CD4-positive, alpha-beta T cell (primary cell): Measurements from ENCODE around the gene PLAC1. TPM values are rescaled to one million over a fixed set of nuclear protein-coding genes. Genes with fewer than 3 reads are reported as not detected.

ENCODE experiments used
- ATAC-seq: fragments of 200-7000 bp; cut with Tn5 transposase; one replicate; pipeline ENCODE4 v1.10.0; 2022; ENCODE audit warnings: mild to moderate bottlenecking; ENCODE audit not compliant: poor library complexity
- CTCF ChIA-PET: fragments of 350-600 bp; sonication (Branson Sonifier 250); formaldehyde crosslinking; loops from one replicate; lab custom pipeline; 2021; ENCODE audit warnings: antibody characterized with exemption, inconsistent platforms; lab: Charles Lee
- POLR2A ChIA-PET: fragments of 350-600 bp; sonication (Branson Sonifier 250); formaldehyde crosslinking; loops from one replicate; lab custom pipeline; 2021; ENCODE audit warnings: antibody characterized with exemption, inconsistent platforms; lab: Charles Lee
- DNase-seq, 14 experiments: peaks; one replicate each; pipeline ENCODE4 v3.0.0-alpha.2; 2013 to 2020; ENCODE audit warnings: mixed read lengths in 2 of 14
- H3K27ac ChIP-seq, 2 donors: one replicate each; pipeline versions ENCODE4 v1.5.1 to v1.7.0; 2013; ENCODE audit warnings: low read length in 2 of 2, low read depth in 1 of 2, mild to moderate bottlenecking in 1 of 2
- H3K27me3 ChIP-seq, 2 experiments: 1 replicate in 1 of 2; 2 replicates in 1 of 2; pipeline versions ENCODE4 v1.6.1 to v1.7.0; 2013; ENCODE audit warnings: low read length in 2 of 2, control low read depth in 1 of 2, mild to moderate bottlenecking in 1 of 2, moderate library complexity in 1 of 2; ENCODE audit not compliant: insufficient read depth in 2 of 2, control insufficient read depth in 1 of 2
- H3K36me3 ChIP-seq: one replicate; pipeline ENCODE4 v1.6.1; 2013; ENCODE audit warnings: low read length, control low read depth; ENCODE audit not compliant: insufficient read depth
- H3K4me1 ChIP-seq: one replicate; pipeline ENCODE4 v1.6.1; 2013; ENCODE audit warnings: low read length, control low read depth; ENCODE audit not compliant: insufficient read depth
- H3K4me3 ChIP-seq: one replicate; pipeline ENCODE4 v1.5.1; 2013; ENCODE audit warnings: mild to moderate bottlenecking, low read length, moderate library complexity
- H3K9me3 ChIP-seq, 2 experiments: 1 replicate in 1 of 2; 2 replicates in 1 of 2; pipeline versions ENCODE4 v1.6.1 to v1.7.0; 2013; ENCODE audit warnings: low read length in 2 of 2, mild to moderate bottlenecking in 2 of 2, control low read depth in 1 of 2, moderate library complexity in 1 of 2; ENCODE audit not compliant: control insufficient read depth in 1 of 2, insufficient read depth in 1 of 2
- H3K27ac Mint-ChIP-seq: one replicate; pipeline ENCODE4 v1.8.0; 2020; ENCODE audit warnings: mixed read lengths
- H3K27me3 Mint-ChIP-seq: one replicate; pipeline ENCODE4 v1.8.0; 2021; ENCODE audit warnings: mixed read lengths
- H3K36me3 Mint-ChIP-seq: one replicate; pipeline ENCODE4 v1.8.0; 2021; ENCODE audit warnings: low read depth, mixed read lengths
- H3K4me1 Mint-ChIP-seq: one replicate; pipeline ENCODE4 v1.8.0; 2021; ENCODE audit warnings: low read depth, mixed read lengths
- H3K4me3 Mint-ChIP-seq: one replicate; pipeline ENCODE4 v1.8.0; 2020; ENCODE audit warnings: mild to moderate bottlenecking, mixed read lengths
- H3K9me3 Mint-ChIP-seq: one replicate; pipeline ENCODE4 v1.8.0; 2020; ENCODE audit warnings: mixed read lengths
- CTCF ChIP-seq: fragments of 200-600 bp; IDR thresholded peaks from one replicate; pipeline ENCODE4 v1.8.0; 2022; ENCODE audit warnings: antibody characterized with exemption, mild to moderate bottlenecking
- intact Hi-C, 2 experiments: fragments of 100-400 bp; cut with DNase I in 1 of 2; cut with micrococcal nuclease in 1 of 2; formaldehyde crosslinking; loops; one replicate each; pipeline versions ENCODE4 v1.15.1 to v1.9.0; 2023 to 2025; cut with DNase I, micrococcal nuclease
- total RNA-seq, 174 experiments: library from RNA in 2 of 174; stranded (reverse) in 2 of 174; gene quantifications; one replicate each; pipeline ENCODE4 v1.2.3 and lab custom pipeline; 2021 to 2026

The PLAC1 gene
- total RNA-seq, 2 experiments from 2014 or later: not detected

DNA sequence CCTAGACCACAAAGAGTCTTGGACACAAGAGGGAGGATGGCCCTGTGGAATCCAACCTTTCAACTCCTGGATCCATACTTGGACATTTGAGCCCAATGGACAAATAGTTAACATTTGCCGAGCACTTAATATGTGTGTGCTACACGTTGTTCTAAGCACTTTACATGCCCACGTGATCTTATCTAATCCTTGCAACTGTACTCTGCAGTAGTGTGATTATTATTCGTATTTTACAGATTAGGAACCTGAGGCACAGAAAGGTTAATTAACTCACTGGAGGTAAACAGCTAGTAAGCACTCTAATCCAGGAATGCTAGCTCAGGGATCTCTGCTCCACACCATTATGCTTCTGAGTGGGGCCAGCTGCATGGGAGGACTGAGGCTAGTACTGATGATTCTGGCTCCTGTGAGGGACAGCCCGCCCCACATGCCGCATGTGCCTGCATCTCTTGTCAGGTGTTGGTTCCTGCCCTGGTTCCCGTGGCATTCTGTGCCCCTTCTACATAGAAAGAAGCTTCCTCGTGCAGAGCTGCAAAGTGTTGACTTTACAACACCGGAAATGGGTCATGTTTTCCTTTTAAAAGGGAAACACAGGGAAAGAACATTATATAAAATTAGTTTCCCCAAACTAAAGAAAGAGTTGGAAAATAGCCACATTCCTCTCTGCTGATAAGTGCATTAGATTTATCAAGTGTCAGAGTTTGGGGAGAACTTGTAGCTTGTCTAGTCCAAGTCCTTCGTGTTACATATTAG is 34.8 kb downstream of the PLAC1 start:
- TF ChIP-seq CTCF: no peak
- Histone ChIP-seq H3K4me3 (no peak overlapping the region), H3K9me3 (no peaks in the 10 kb centered on the region), H3K36me3 (no peaks in the 10 kb centered on the region), H3K4me1 (no peaks in the 10 kb centered on the region), H3K27me3 (no peaks in the 10 kb centered on the region), H3K27ac (no peak overlapping the region)
- H3K9me3 Mint-ChIP-seq: no peaks in the 10 kb centered on the region
- intact Hi-C loops: no loop called here
- peaks cover 6% of the 10 kb centered on the region for H3K27me3 Mint-ChIP-seq
- H3K4me3 Mint-ChIP-seq: no peak overlapping the region
- no peaks in the 10 kb centered on the region for H3K4me1 Mint-ChIP-seq
- CTCF ChIA-PET: no interaction called here
- ATAC-seq: no peak
- H3K27ac Mint-ChIP-seq: no peak overlapping the region
- DNase-seq: no peak
- H3K36me3 Mint-ChIP-seq: no peaks in the 10 kb centered on the region
- POLR2A ChIA-PET: no interaction called here

- Mint-ChIP-seq H3K4me1 (no peaks in the 10 kb centered on the region), H3K9me3 (no peaks in the 10 kb centered on the region), H3K4me3 (no peak overlapping the region), H3K27ac (no peak overlapping the region), H3K27me3 (peaks cover 6% of the 10 kb centered on the region), H3K36me3 (no peaks in the 10 kb centered on the region)
- no peak overlapping the region for H3K4me3 ChIP-seq
- no peak overlapping the region for H3K27ac ChIP-seq
- TF ChIP-seq CTCF: no peak
- ChIA-PET CTCF (no interaction called here), POLR2A (no interaction called here)
- no peaks in the 10 kb centered on the region for H3K27me3 ChIP-seq
- no peak for DNase-seq
- no peaks in the 10 kb centered on the region for H3K4me1 ChIP-seq
- ATAC-seq: no peak
- H3K9me3 ChIP-seq: no peaks in the 10 kb centered on the region
- intact Hi-C loops: no loop called here
- H3K36me3 ChIP-seq: no peaks in the 10 kb centered on the region
These were observed 35.5 kb downstream of the PLAC1 start for GRCh38 chrX:134622813-134623185.

DNA sequence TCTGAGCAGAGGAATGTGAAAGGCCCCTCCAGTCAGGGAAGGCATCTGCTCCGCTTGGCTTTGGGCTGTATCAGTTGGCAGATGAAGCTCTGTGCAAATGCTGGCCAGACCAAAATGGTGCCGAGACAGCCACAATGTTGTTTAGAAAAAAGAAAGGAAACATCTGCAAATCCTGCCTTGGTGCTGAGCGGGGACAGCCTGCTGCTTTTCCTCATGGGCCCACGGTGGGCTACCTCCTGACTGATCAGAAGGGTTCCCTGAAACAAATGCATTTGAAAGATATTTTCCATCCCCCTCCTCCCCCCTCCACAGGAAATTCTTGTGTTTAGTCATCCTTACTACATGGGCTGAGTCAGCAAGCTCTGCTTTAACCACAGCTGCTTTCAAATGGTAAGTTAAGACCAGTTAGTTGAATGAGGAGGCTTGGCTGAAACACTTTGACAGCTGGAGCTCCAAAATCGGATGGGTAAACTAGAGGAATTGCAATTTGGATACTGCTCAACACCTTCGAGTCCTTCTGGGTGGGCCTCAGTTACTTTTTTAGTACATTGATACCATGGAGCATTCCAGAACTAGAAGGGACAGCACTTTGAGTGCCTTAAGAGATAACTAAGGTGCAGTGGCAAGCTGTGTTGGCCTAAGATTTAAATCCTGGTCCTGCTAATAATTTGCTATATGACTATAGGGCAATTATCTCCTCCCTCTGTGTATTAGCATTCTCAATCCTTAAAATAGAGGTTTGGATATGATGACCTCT is 36.0 kb downstream of the PLAC1 start:
- ChIA-PET POLR2A (no interaction called here), CTCF (no interaction called here)
- no peaks in the 10 kb centered on the region for H3K36me3 Mint-ChIP-seq
- H3K36me3 ChIP-seq: no peaks in the 10 kb centered on the region
- no peak overlapping the region for H3K4me3 ChIP-seq
- no peak for TF ChIP-seq CTCF
- no peaks in the 10 kb centered on the region for H3K4me1 Mint-ChIP-seq
- H3K27ac Mint-ChIP-seq: no peak overlapping the region
- no peaks in the 10 kb centered on the region for H3K27me3 ChIP-seq
- H3K27ac ChIP-seq: no peak overlapping the region
- H3K9me3 Mint-ChIP-seq: no peaks in the 10 kb centered on the region
- DNase-seq (peak in 2 of 14 experiments; percentile 0 to 20), ATAC-seq (no peak)
- H3K27me3 Mint-ChIP-seq: peaks cover 6% of the 10 kb centered on the region
- no peak overlapping the region for H3K4me3 Mint-ChIP-seq
- no peaks in the 10 kb centered on the region for H3K9me3 ChIP-seq
- intact Hi-C loops: no loop called here
- no peaks in the 10 kb centered on the region for H3K4me1 ChIP-seq
